Ovary (tissue), 9 donors: ENCODE data around the gene LMOD3. TPM values are rescaled to one million over a fixed set of nuclear protein-coding genes. Genes with fewer than 3 reads are reported as not detected.

Experiments
- DNase-seq, 5 donors: peaks; one replicate each; pipeline ENCODE4 v3.0.0-alpha.2; 2019 to 2020
- H3K27ac ChIP-seq, 2 donors: fragments of 200-600 bp; one replicate each; pipeline versions ENCODE4 v1.5.1 to v1.8.0; 2019 to 2022
- H3K27me3 ChIP-seq: fragments of 200-600 bp; one replicate; pipeline ENCODE4 v1.8.0; 2022
- H3K36me3 ChIP-seq: fragments of 200-600 bp; sonication (generic); one replicate; pipeline ENCODE4 v1.5.1; 2019
- H3K4me1 ChIP-seq: one replicate; pipeline ENCODE4 v1.8.1; 2013; ENCODE audit warnings: mild to moderate bottlenecking, moderate library complexity; ENCODE audit not compliant: insufficient read depth
- H3K4me3 ChIP-seq: fragments of 200-600 bp; sonication (generic); one replicate; pipeline ENCODE4 v1.5.1; 2017
- H3K9me3 ChIP-seq, 2 donors: fragments of 200-600 bp in 1 of 2; sonication (generic) in 1 of 2; one replicate each; pipeline versions ENCODE4 v1.5.1 to v1.8.1; 2013 to 2019; ENCODE audit warnings: mild to moderate bottlenecking in 1 of 2, moderate library complexity in 1 of 2
- CTCF ChIP-seq, 3 donors: fragments of 450-650 bp in 2 of 3; fragments of 200-600 bp in 1 of 3; IDR thresholded peaks; one replicate each; pipeline versions ENCODE4 v1.5.1 to v1.8.0; 2016 to 2022; ENCODE audit warnings: antibody characterized with exemption in 3 of 3, mild to moderate bottlenecking in 1 of 3
- EP300 ChIP-seq: sonication (generic); formaldehyde crosslinking; IDR thresholded peaks from one replicate; pipeline ENCODE4 v1.6.1; 2017; ENCODE audit warnings: antibody characterized with exemption
- POLR2A ChIP-seq: fragments of 450-650 bp; IDR thresholded peaks from one replicate; pipeline ENCODE4 v1.6.1; 2017; ENCODE audit warnings: antibody characterized with exemption, mild to moderate bottlenecking, moderate library complexity
- WGBS, 3 donors: extraction: QIAGEN DNeasy Blood & Tissue Kit in 1 of 3; methylation state at CpG; one replicate each; pipeline versions ENCODE4 v1.1.5 to v1.1.7; 2013 to 2017; 5-methylcytosine and 5-hydroxymethylcytosine counted together
- intact Hi-C, 4 donors: fragments of 100-400 bp; cut with DNase I; formaldehyde crosslinking; loops; one replicate each; pipeline versions ENCODE4 v1.11.0 to v1.15.1; 2022 to 2023
- polyA plus RNA-seq, 2 donors: library from polyadenylated mRNA; stranded (reverse); fragments of 200-250 nt in 1 of 2; fragments of 350-450 nt in 1 of 2; fragmentation: Illumina TruSeq in 1 of 2; extraction: RNeasy Lipid Tissue Mini Kit (QIAGEN cat#74804) in 1 of 2; gene quantifications; one replicate each; pipeline ENCODE4 v1.2.3, GENCODE V29; 2013 to 2014
- total RNA-seq, 7 donors: library from RNA; depleted of rRNA in 2 of 7; stranded (reverse); fragments of >200 nt in 2 of 7; fragmentation: NEBNext Ultra II Directional in 3 of 7; extraction: Animal tissue kit (Norgen Biotek cat#: 25700) in 3 of 7; gene quantifications; one replicate each; pipeline versions ENCODE4 v1.1.0 to v1.2.4, GENCODE V29; 2016 to 2023
- donor health status: DM: no; HTN: no; CAD: no; lungs with moderate emphysema.
- donor health status: DM: no; HTN: no; CAD: no.
- donor health status: Bipolar disorder and iron deficiency.
- donor health status: DM: yes; HTN: yes; CAD: no.
- donor health status: DM: no; HTN: no; CAD: no.
- donor health status: DM: yes; HTN: yes; CAD: no.

The LMOD3 gene
- total and polyA plus RNA-seq, 9 donors: 0.10 to 0.36 (median 0.13) TPM; not detected in 6

GRCh38 chr3:69104586-69104985 is 17.8 kb downstream of the LMOD3 start:
- WGBS, 3 donors: 69 to 75% (median 73%) methylated on average over 8 of the region's 8 CpGs
- H3K27ac ChIP-seq: no peak overlapping the region
- H3K36me3 ChIP-seq: no peaks in the 10 kb centered on the region
- TF ChIP-seq EP300 (no peak), CTCF (IDR thresholded peaks at IDR 0.05) (no peak), POLR2A (no peak)
- no peaks in the 10 kb centered on the region for H3K9me3 ChIP-seq
- intact Hi-C loops: no loop called here
- H3K27me3 ChIP-seq: no peaks in the 10 kb centered on the region
- no peak for DNase-seq
- peaks cover 2% of the 10 kb centered on the region for H3K4me1 ChIP-seq
- no peak overlapping the region for H3K4me3 ChIP-seq

- no peak for TF ChIP-seq POLR2A
- TF ChIP-seq CTCF (IDR thresholded peaks at IDR 0.05): no peak
- no peak for TF ChIP-seq EP300
- Histone ChIP-seq H3K27ac (no peak overlapping the region), H3K27me3 (no peaks in the 10 kb centered on the region), H3K36me3 (no peaks in the 10 kb centered on the region), H3K9me3 (no peaks in the 10 kb centered on the region), H3K4me1 (peaks cover 2% of the 10 kb centered on the region), H3K4me3 (no peak overlapping the region)
- 89 to 90% (median 90%) methylated on average over 3 of the region's 3 CpGs for WGBS, 3 donors
- intact Hi-C loops: no loop called here
- no peak for DNase-seq
These were observed 19.3 kb downstream of the LMOD3 start for GRCh38 chr3:69103123-69103522.

- TF ChIP-seq CTCF (IDR thresholded peaks at IDR 0.05) (no peak), POLR2A (no peak), EP300 (no peak)
- H3K36me3 ChIP-seq: no peaks in the 10 kb centered on the region
- H3K4me3 ChIP-seq: no peak overlapping the region
- no peaks in the 10 kb centered on the region for H3K27me3 ChIP-seq
- intact Hi-C loops: no loop called here
- no peak for DNase-seq
- H3K4me1 ChIP-seq: peaks cover 2% of the 10 kb centered on the region
- 94 to 98% (median 94%) methylated on average over 4 of the region's 4 CpGs for WGBS, 3 donors
- H3K9me3 ChIP-seq: no peaks in the 10 kb centered on the region
- H3K27ac ChIP-seq: no peak overlapping the region
These were observed 20.0 kb downstream of the LMOD3 start for GRCh38 chr3:69102384-69102783.

- intact Hi-C loops: no loop called here
- DNase-seq: no peak
- Histone ChIP-seq H3K4me3 (no peak overlapping the region), H3K36me3 (no peaks in the 10 kb centered on the region), H3K4me1 (peaks cover 5% of the 10 kb centered on the region), H3K27ac (no peak overlapping the region), H3K9me3 (no peaks in the 10 kb centered on the region), H3K27me3 (no peaks in the 10 kb centered on the region)
- WGBS, 3 donors: 86 to 94% (median 91%) methylated on average over 4 of the region's 4 CpGs
- no peak for TF ChIP-seq EP300
- TF ChIP-seq CTCF (IDR thresholded peaks at IDR 0.05): no peak
- no peak for TF ChIP-seq POLR2A
These were observed 22.8 kb downstream of the LMOD3 start for GRCh38 chr3:69099576-69099975.
